Upper lobe of left lung (tissue), 6 donors: Measurements from ENCODE around the gene TMC7. TPM values are rescaled to one million over a fixed set of nuclear protein-coding genes. Genes with fewer than 3 reads are reported as not detected.

Experiments used
- ATAC-seq, 2 donors: fragments of 200-7000 bp; cut with Tn5 transposase; one replicate each; pipeline ENCODE4 v1.9.1; 2022; ENCODE audit warnings: mild to moderate bottlenecking in 2 of 2, moderate library complexity in 2 of 2; ENCODE audit not compliant: low FRiP score in 2 of 2
- DNase-seq, 2 donors: peaks; one replicate each; pipeline ENCODE4 v3.0.0-alpha.2; 2019 to 2020
- H3K27ac ChIP-seq, 4 donors: fragments of 200-600 bp; sonication (generic); one replicate each; pipeline ENCODE4 v1.5.1; 2016 to 2019
- H3K27me3 ChIP-seq, 4 donors: fragments of 200-600 bp; sonication (generic); one replicate each; pipeline ENCODE4 v1.5.1; 2017 to 2019
- H3K36me3 ChIP-seq, 4 donors: fragments of 200-600 bp; sonication (generic); one replicate each; pipeline ENCODE4 v1.5.1; 2016 to 2019
- H3K4me1 ChIP-seq, 4 donors: fragments of 200-600 bp; sonication (generic); one replicate each; pipeline ENCODE4 v1.5.1; 2018 to 2019
- H3K4me3 ChIP-seq, 4 donors: fragments of 200-600 bp; sonication (generic); one replicate each; pipeline ENCODE4 v1.5.1; 2017 to 2019; ENCODE audit warnings: mild to moderate bottlenecking in 2 of 4, moderate library complexity in 1 of 4
- H3K9me3 ChIP-seq, 4 donors: fragments of 200-600 bp; sonication (generic); one replicate each; pipeline ENCODE4 v1.5.1; 2018 to 2019
- CTCF ChIP-seq, 6 experiments: fragments of 450-650 bp in 4 of 6; fragments of 200-600 bp in 2 of 6; sonication (generic) in 2 of 6; IDR thresholded peaks; one replicate each; pipeline ENCODE4 v1.5.1; 2016 to 2019; ENCODE audit warnings: antibody characterized with exemption in 6 of 6
- EP300 ChIP-seq, 4 donors: sonication (generic); formaldehyde crosslinking; IDR thresholded peaks; one replicate each; pipeline ENCODE4 v1.5.1; 2017; ENCODE audit warnings: antibody characterized with exemption in 4 of 4, control low read depth in 2 of 4
- POLR2A ChIP-seq, 4 donors: fragments of 450-650 bp; IDR thresholded peaks; one replicate each; pipeline ENCODE4 v1.5.1; 2016 to 2017; ENCODE audit warnings: antibody characterized with exemption in 4 of 4, mild to moderate bottlenecking in 2 of 4
- POLR2AphosphoS5 ChIP-seq, 2 donors: sonication (generic); formaldehyde crosslinking; IDR thresholded peaks; one replicate each; pipeline ENCODE4 v1.5.1; 2017; ENCODE audit warnings: antibody characterized with exemption in 2 of 2
- WGBS, 2 donors: methylation state at CpG; one replicate each; pipeline ENCODE4 v1.1.5; 2017 to 2018; 5-methylcytosine and 5-hydroxymethylcytosine counted together
- total RNA-seq, 6 donors: library from RNA; depleted of rRNA in 4 of 6; stranded (reverse); fragments of >200 nt in 4 of 6; gene quantifications; one replicate each; pipeline versions ENCODE4 v1.1.0 to v1.2.1, GENCODE V29; 2016 to 2021
- donor health status: DM: no; HTN: no; CAD: no; lungs with moderate emphysema.
- donor health status: DM: no; HTN: yes; CAD: no; lungs with severe emphysema.

TMC7 gene
- total RNA-seq, 6 donors from 2014 or later: 4.5 to 11.5 (median 5.9) TPM

- ATAC-seq (peak; percentile 6 to 41), DNase-seq (no peak)
- Histone ChIP-seq H3K27ac (peak overlapping the region in 1 of 4 donors; percentile 23), H3K4me1 (no peaks in the 10 kb centered on the region), H3K4me3 (no peak overlapping the region), H3K9me3 (no peaks in the 10 kb centered on the region), H3K36me3 (peaks cover 0 to 2% (median 0%) of the 10 kb centered on the region in 4 donors), H3K27me3 (no peaks in the 10 kb centered on the region)
- TF ChIP-seq POLR2AphosphoS5 (IDR thresholded peaks at IDR 0.05): no peak
- TF ChIP-seq CTCF (IDR thresholded peaks at IDR 0.05): no peak
- no peak for TF ChIP-seq POLR2A (IDR thresholded peaks at IDR 0.05)
- no peak for TF ChIP-seq EP300 (IDR thresholded peaks at IDR 0.05)
- WGBS, 2 donors: 85 to 91% methylated on average over 13 to 16 of the region's 16 CpGs
Observed at GRCh38 chr16:19005561-19006445, 22.1 kb downstream of the TMC7 start.

- no peaks in the 10 kb centered on the region for H3K4me1 ChIP-seq
- WGBS, 2 donors: 93 to 96% methylated on average over 20 of the region's 20 CpGs
- TF ChIP-seq CTCF (IDR thresholded peaks at IDR 0.05) (no peak), EP300 (IDR thresholded peaks at IDR 0.05) (no peak), POLR2AphosphoS5 (IDR thresholded peaks at IDR 0.05) (no peak), POLR2A (IDR thresholded peaks at IDR 0.05) (no peak)
- peaks cover 0 to 6% (median 0%) of the 10 kb centered on the region in 4 donors for H3K36me3 ChIP-seq
- no peaks in the 10 kb centered on the region for H3K27me3 ChIP-seq
- H3K4me3 ChIP-seq: no peak overlapping the region
- DNase-seq (no peak), ATAC-seq (no peak)
- H3K27ac ChIP-seq: no peak overlapping the region
- no peaks in the 10 kb centered on the region for H3K9me3 ChIP-seq
Observed at GRCh38 chr16:19006446-19007315, 22.9 kb downstream of the TMC7 start.

GRCh38 chr16:19008245-19009169, 24.8 kb downstream of the TMC7 start:
- no peak overlapping the region for H3K4me3 ChIP-seq
- DNase-seq (no peak), ATAC-seq (no peak)
- H3K4me1 ChIP-seq: no peaks in the 10 kb centered on the region
- no peak overlapping the region for H3K27ac ChIP-seq
- peaks cover 0 to 6% (median 0%) of the 10 kb centered on the region in 4 donors for H3K36me3 ChIP-seq
- 76 to 84% methylated on average over 7 of the region's 7 CpGs for WGBS, 2 donors
- TF ChIP-seq EP300 (IDR thresholded peaks at IDR 0.05) (no peak), CTCF (IDR thresholded peaks at IDR 0.05) (no peak), POLR2AphosphoS5 (IDR thresholded peaks at IDR 0.05) (no peak), POLR2A (IDR thresholded peaks at IDR 0.05) (no peak)
- H3K9me3 ChIP-seq: no peaks in the 10 kb centered on the region
- no peaks in the 10 kb centered on the region for H3K27me3 ChIP-seq

GRCh38 chr16:19011169-19011731, 27.5 kb downstream of the TMC7 start:
- no peak for ATAC-seq
- H3K36me3 ChIP-seq: peaks cover 0 to 6% (median 0%) of the 10 kb centered on the region in 4 donors
- 69 to 82% methylated on average over 3 of the region's 3 CpGs for WGBS, 2 donors

More at GRCh38 chr16:19011169-19011731, 27.5 kb downstream of the TMC7 start:
- Histone ChIP-seq H3K4me1 (no peaks in the 10 kb centered on the region), H3K27me3 (no peaks in the 10 kb centered on the region), H3K27ac (no peak overlapping the region), H3K4me3 (no peak overlapping the region), H3K9me3 (no peaks in the 10 kb centered on the region)
- DNase-seq: no peak
- TF ChIP-seq EP300 (IDR thresholded peaks at IDR 0.05): no peak
- no peak for TF ChIP-seq POLR2AphosphoS5 (IDR thresholded peaks at IDR 0.05)
- no peak for TF ChIP-seq POLR2A (IDR thresholded peaks at IDR 0.05)
- no peak for TF ChIP-seq CTCF (IDR thresholded peaks at IDR 0.05)
